ENCODE measurements around the gene SAXO2.
"Not testable (repeated sequence)": the region's sequence is repeated elsewhere in the genome, so short reads cannot be mapped to it uniquely, and the experiment has no call there.

Gene SAXO2

GRCh38 chr15:82262422-82263026, at the start of gene SAXO2, which contains the start of gene EFL1:
SAXO2 (plus strand) TSS chr15:82262818; CDS start chr15:82262880, 62 bp downstream.
EFL1 (minus strand) TSS chr15:82262734; CDS start chr15:82261778, 956 bp downstream.
- DNase-seq, result peak; percentile 95

GRCh38 chr15:82216092-82216491, 46.5 kb upstream of the SAXO2 start:
- not testable (repeated sequence) for DNase-seq

- not testable (repeated sequence) for DNase-seq
Observed at GRCh38 chr15:82221535-82221934, 41.1 kb upstream of the SAXO2 start.

- no peak for DNase-seq
Observed at GRCh38 chr15:82228750-82229149, 33.9 kb upstream of the SAXO2 start.

GRCh38 chr15:82231233-82231632, 31.4 kb upstream of the SAXO2 start:
- no peak for DNase-seq

- DNase-seq, result no peak
Observed at GRCh38 chr15:82231842-82232241, 30.8 kb upstream of the SAXO2 start.

GRCh38 chr15:82237944-82238534, 24.6 kb upstream of the SAXO2 start:
- not testable (repeated sequence) for DNase-seq

GRCh38 chr15:82239685-82240391, 22.8 kb upstream of the SAXO2 start:
- no peak for DNase-seq

- DNase-seq, result not testable (repeated sequence)
Observed at GRCh38 chr15:82241836-82242499, 20.6 kb upstream of the SAXO2 start.

- DNase-seq, result not testable (repeated sequence)
Observed at GRCh38 chr15:82243644-82244043, 19.0 kb upstream of the SAXO2 start.

GRCh38 chr15:82245956-82246355, 16.7 kb upstream of the SAXO2 start:
- DNase-seq, result not testable (repeated sequence)

- not testable (repeated sequence) for DNase-seq
Observed at GRCh38 chr15:82248261-82248660, 14.4 kb upstream of the SAXO2 start.

GRCh38 chr15:82261566-82262421, 824 bp upstream of the SAXO2 start:
- DNase-seq, result not testable (repeated sequence)

- DNase-seq, result no peak
Observed at GRCh38 chr15:82263350-82263749, 732 bp downstream of the SAXO2 start.

GRCh38 chr15:82267137-82267536, 4.5 kb downstream of the SAXO2 start:
- not testable (repeated sequence) for DNase-seq

- not testable (repeated sequence) for DNase-seq
Observed at GRCh38 chr15:82268454-82268853, 5.8 kb downstream of the SAXO2 start.

- DNase-seq, result no peak
Observed at GRCh38 chr15:82272154-82272553, 9.5 kb downstream of the SAXO2 start.

GRCh38 chr15:82275410-82275809, 12.8 kb downstream of the SAXO2 start:
- DNase-seq, result no peak

GRCh38 chr15:82281276-82281675, 18.7 kb downstream of the SAXO2 start:
- DNase-seq, result not testable (repeated sequence)

- DNase-seq, result not testable (repeated sequence)
Observed at GRCh38 chr15:82282386-82282785, 19.8 kb downstream of the SAXO2 start.

- DNase-seq, result not testable (repeated sequence)
Observed at GRCh38 chr15:82284381-82284780, 21.8 kb downstream of the SAXO2 start.

GRCh38 chr15:82286475-82286874, 23.9 kb downstream of the SAXO2 start:
- not testable (repeated sequence) for DNase-seq

Measured in activated CD8-positive, alpha-beta memory T cell treated with anti-CD3 and anti-CD28 coated beads for 24 hours (primary cell).